GM23248 (cell line): ENCODE data around the gene MPP7.

Source experiments
- EZH2 ChIP-seq: fragments of 200-600 bp; sonication (generic); IDR thresholded peaks from 2 replicates; pipeline ENCODE4 v1.6.1; 2018; ENCODE audit warnings: antibody characterized with exemption, mild to moderate bottlenecking; ENCODE audit not compliant: insufficient read depth, poor library complexity, severe bottlenecking
- EZH2phosphoT487 ChIP-seq: fragments of 200-600 bp; sonication (generic); IDR thresholded peaks from 2 replicates; pipeline ENCODE4 v1.6.1; 2018; ENCODE audit warnings: antibody characterized with exemption, moderate library complexity, mild to moderate bottlenecking, low read depth; ENCODE audit not compliant: insufficient read depth

DNA sequence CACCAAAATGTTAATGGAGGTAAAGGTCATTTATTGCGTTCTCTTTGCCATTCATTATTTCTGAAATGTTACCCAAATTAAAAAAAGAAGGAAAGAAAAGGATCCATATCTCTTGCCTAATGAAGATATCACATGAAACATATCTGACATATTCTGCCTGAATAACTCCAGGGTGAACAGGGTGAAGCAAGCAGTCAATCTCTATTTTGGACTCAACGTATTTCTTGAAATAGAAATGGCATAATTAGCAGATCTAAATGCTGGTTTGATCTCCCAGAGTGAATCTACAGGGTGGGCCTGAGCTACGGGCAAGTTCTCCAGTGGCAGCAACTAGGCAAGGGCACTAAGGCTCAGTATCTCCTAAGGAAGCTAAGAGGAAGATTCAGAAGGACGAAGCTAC, 24.0 kb downstream of the MPP7 start:
- TF ChIP-seq EZH2phosphoT487 (no peak), EZH2 (no peak)
